Measurements from ENCODE around the gene TCOF1. TPM values are rescaled to one million over a fixed set of nuclear protein-coding genes. Genes with fewer than 3 reads are reported as not detected.

TCOF1 gene
- total RNA-seq, 6 donors from 2014 or later, result 21.7 to 71.2 (median 30.4) TPM

- Histone ChIP-seq H3K9me3 (no peaks in the 10 kb centered on the region), H3K4me3 (no peak overlapping the region), H3K4me1 (no peaks in the 10 kb centered on the region), H3K27me3 (no peaks in the 10 kb centered on the region), H3K27ac (no peak overlapping the region), H3K36me3 (peaks cover 29 to 98% (median 85%) of the 10 kb centered on the region in 4 donors)
- WGBS, 2 donors, result 79 to 94% methylated on average over 2 to 3 of the region's 3 CpGs
- DNase-seq, result no peak
- no peak for ATAC-seq (ENCODE audit: low FRiP score in 2 of 2)
- no peak for TF ChIP-seq POLR2AphosphoS5 (IDR thresholded peaks at IDR 0.05)
- no peak for TF ChIP-seq POLR2A (IDR thresholded peaks at IDR 0.05)
- no peak for TF ChIP-seq CTCF (IDR thresholded peaks at IDR 0.05)
- TF ChIP-seq EP300 (IDR thresholded peaks at IDR 0.05), result no peak
These were observed 35.7 kb downstream of the TCOF1 start for GRCh38 chr5:150393096-150393645.

DNA sequence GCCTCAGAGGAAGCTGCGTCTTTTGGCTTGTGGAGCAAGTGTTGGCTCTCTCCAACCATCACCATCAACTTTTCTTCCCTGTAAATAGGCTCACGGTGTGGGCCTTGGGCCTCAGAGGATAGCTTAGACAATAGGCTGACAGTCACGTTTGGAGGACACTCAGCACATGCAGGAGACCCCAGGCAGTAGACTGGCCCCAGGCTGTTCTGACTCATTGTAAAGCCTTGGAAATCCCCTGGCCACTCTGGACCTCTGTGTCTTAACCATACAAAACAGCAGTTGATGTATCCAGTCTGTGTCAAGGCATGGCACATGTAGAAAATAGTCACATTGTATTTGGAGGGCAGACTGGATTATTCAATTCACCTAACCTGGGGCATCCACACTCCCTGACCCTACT is 36.6 kb downstream of the TCOF1 start:
- ATAC-seq (ENCODE audit: low FRiP score in 2 of 2), result no peak
- WGBS, 2 donors, result 79 to 90% methylated on average over 3 of the region's 3 CpGs
- peaks cover 25 to 98% (median 87%) of the 10 kb centered on the region in 4 donors for H3K36me3 ChIP-seq
- H3K4me3 ChIP-seq, result no peak overlapping the region
- H3K4me1 ChIP-seq, result no peaks in the 10 kb centered on the region
- H3K9me3 ChIP-seq, result no peaks in the 10 kb centered on the region
- no peak overlapping the region for H3K27ac ChIP-seq
- H3K27me3 ChIP-seq, result no peaks in the 10 kb centered on the region
- TF ChIP-seq POLR2A (IDR thresholded peaks at IDR 0.05), result no peak
- TF ChIP-seq EP300 (IDR thresholded peaks at IDR 0.05), result no peak
- no peak for TF ChIP-seq POLR2AphosphoS5 (IDR thresholded peaks at IDR 0.05)
- TF ChIP-seq CTCF (IDR thresholded peaks at IDR 0.05), result no peak
- no peak for DNase-seq

- no peaks in the 10 kb centered on the region for H3K9me3 ChIP-seq
- TF ChIP-seq POLR2AphosphoS5 (IDR thresholded peaks at IDR 0.05) (no peak), EP300 (IDR thresholded peaks at IDR 0.05) (no peak), POLR2A (IDR thresholded peaks at IDR 0.05) (no peak), CTCF (IDR thresholded peaks at IDR 0.05) (no peak)
- no peaks in the 10 kb centered on the region for H3K4me1 ChIP-seq
- ATAC-seq (ENCODE audit: low FRiP score in 2 of 2), result no peak
- no peaks in the 10 kb centered on the region for H3K27me3 ChIP-seq
- H3K4me3 ChIP-seq, result no peak overlapping the region
- WGBS, 2 donors, result 80 to 87% methylated on average over 11 to 13 of the region's 13 CpGs
- no peak for DNase-seq
- peaks cover 24 to 98% (median 87%) of the 10 kb centered on the region in 4 donors for H3K36me3 ChIP-seq
- no peak overlapping the region for H3K27ac ChIP-seq
These were observed 37.6 kb downstream of the TCOF1 start for GRCh38 chr5:150394912-150395687.

- ATAC-seq (ENCODE audit: low FRiP score in 2 of 2), result no peak
- no peak for DNase-seq
- TF ChIP-seq POLR2A (IDR thresholded peaks at IDR 0.05), result no peak
- no peak for TF ChIP-seq POLR2AphosphoS5 (IDR thresholded peaks at IDR 0.05)
- TF ChIP-seq EP300 (IDR thresholded peaks at IDR 0.05), result no peak
- TF ChIP-seq CTCF (IDR thresholded peaks at IDR 0.05), result no peak
- no peak overlapping the region for H3K4me3 ChIP-seq
- H3K9me3 ChIP-seq, result no peaks in the 10 kb centered on the region
- H3K4me1 ChIP-seq, result no peaks in the 10 kb centered on the region
- H3K36me3 ChIP-seq, result peaks cover 25 to 98% (median 87%) of the 10 kb centered on the region in 4 donors
- H3K27me3 ChIP-seq, result no peaks in the 10 kb centered on the region
- WGBS, 2 donors, result 95 to 100% methylated on average over 2 of the region's 2 CpGs
- H3K27ac ChIP-seq, result no peak overlapping the region
These were observed 38.1 kb downstream of the TCOF1 start for GRCh38 chr5:150395688-150395975.

GRCh38 chr5:150396267-150396666 is 38.8 kb downstream of the TCOF1 start:
- Histone ChIP-seq H3K27ac (no peak overlapping the region), H3K36me3 (peaks cover 30 to 98% (median 88%) of the 10 kb centered on the region in 4 donors), H3K4me3 (no peak overlapping the region), H3K4me1 (no peaks in the 10 kb centered on the region), H3K9me3 (no peaks in the 10 kb centered on the region), H3K27me3 (no peaks in the 10 kb centered on the region)
- TF ChIP-seq POLR2A (IDR thresholded peaks at IDR 0.05) (no peak), CTCF (IDR thresholded peaks at IDR 0.05) (no peak), EP300 (IDR thresholded peaks at IDR 0.05) (no peak), POLR2AphosphoS5 (IDR thresholded peaks at IDR 0.05) (no peak)
- WGBS, 2 donors, result 89 to 92% methylated on average over 7 of the region's 7 CpGs
- DNase-seq, result no peak
- no peak for ATAC-seq (ENCODE audit: low FRiP score in 2 of 2)
